Measurements from ENCODE around the gene P2RX4. TPM values are rescaled to one million over a fixed set of nuclear protein-coding genes. Genes with fewer than 3 reads are reported as not detected.
"Not testable (repeated sequence)": the region's sequence is repeated elsewhere in the genome, so short reads cannot be mapped to it uniquely, and the experiment has no call there.

Gene P2RX4
- total RNA-seq, 4 donors from 2014 or later = 42.9 to 248 (median 154) TPM

- no peak for DNase-seq
- Histone ChIP-seq H3K4me3 (no peak overlapping the region), H3K27ac (no peak overlapping the region), H3K9me3 (no peaks in the 10 kb centered on the region), H3K4me1 (no peaks in the 10 kb centered on the region), H3K27me3 (no peaks in the 10 kb centered on the region), H3K36me3 (no peaks in the 10 kb centered on the region)
- no peak for TF ChIP-seq POLR2A (IDR thresholded peaks at IDR 0.05)
- TF ChIP-seq CTCF (IDR thresholded peaks at IDR 0.05) = no peak
Observed at GRCh38 chr12:121279507-121279915, 69.6 kb downstream of the P2RX4 start.

GRCh38 chr12:121280531-121280930 is 70.6 kb downstream of the P2RX4 start:
- not testable (repeated sequence) for H3K9me3 ChIP-seq, H3K4me1 ChIP-seq, H3K27me3 ChIP-seq, H3K4me3 ChIP-seq, DNase-seq, H3K36me3 ChIP-seq, H3K27ac ChIP-seq

GRCh38 chr12:121281116-121281515 is 71.2 kb downstream of the P2RX4 start:
- H3K4me1 ChIP-seq, DNase-seq, H3K27ac ChIP-seq, H3K36me3 ChIP-seq, H3K27me3 ChIP-seq, H3K4me3 ChIP-seq, H3K9me3 ChIP-seq: not testable (repeated sequence)

- no peak for TF ChIP-seq CTCF (IDR thresholded peaks at IDR 0.05)
- no peak for TF ChIP-seq POLR2A (IDR thresholded peaks at IDR 0.05)
- Histone ChIP-seq H3K36me3 (no peaks in the 10 kb centered on the region), H3K4me1 (no peaks in the 10 kb centered on the region), H3K4me3 (no peak overlapping the region), H3K9me3 (no peaks in the 10 kb centered on the region), H3K27ac (no peak overlapping the region), H3K27me3 (no peaks in the 10 kb centered on the region)
- no peak for DNase-seq
Observed at GRCh38 chr12:121282072-121282742, 72.3 kb downstream of the P2RX4 start.

- H3K36me3 ChIP-seq, H3K4me3 ChIP-seq, DNase-seq, H3K27ac ChIP-seq, H3K4me1 ChIP-seq, H3K9me3 ChIP-seq, H3K27me3 ChIP-seq: not testable (repeated sequence)
Observed at GRCh38 chr12:121282910-121283309, 73.0 kb downstream of the P2RX4 start.

GRCh38 chr12:121283388-121283787 is 73.5 kb downstream of the P2RX4 start:
- TF ChIP-seq CTCF (IDR thresholded peaks at IDR 0.05) (no peak), POLR2A (IDR thresholded peaks at IDR 0.05) (no peak)
- no peaks in the 10 kb centered on the region for H3K27me3 ChIP-seq
- H3K27ac ChIP-seq = no peak overlapping the region
- H3K4me3 ChIP-seq = no peak overlapping the region
- no peaks in the 10 kb centered on the region for H3K36me3 ChIP-seq
- DNase-seq = no peak
- no peaks in the 10 kb centered on the region for H3K9me3 ChIP-seq
- peaks cover 0 to 4% (median 0%) of the 10 kb centered on the region in 4 donors for H3K4me1 ChIP-seq

Other genes with a start within 250 kb of the P2RX4 start
- 10 to 100 TPM; 15.7 to 93.6 (median 57.0) TPM for gene HNF1A, start 231.6 kb upstream of the P2RX4 start, total RNA-seq
- 10 to 100 TPM in 2 of 4 donors, 1 to 10 TPM in 2; 7.6 to 16.5 (median 12.0) TPM for gene C12orf43, start 193.6 kb upstream of the P2RX4 start, total RNA-seq
- gene OASL, start 170.9 kb upstream of the P2RX4 start, total RNA-seq = 1 to 10 TPM in 1 of 4 donors, under 1 TPM in 2, not detected in 1; 0.66 to 1.2 (median 0.94) TPM
- gene P2RX7, start 77.3 kb upstream of the P2RX4 start, total RNA-seq = 1 to 10 TPM in 3 of 4 donors, not detected in 1; 1.0 to 9.1 (median 1.7) TPM
- 10 to 100 TPM; 23.1 to 92.4 (median 59.9) TPM for gene CAMKK2, start 86.6 kb downstream of the P2RX4 start, total RNA-seq
- 100 to 1,000 TPM; 101 to 381 (median 139) TPM for gene ANAPC5, start 142.3 kb downstream of the P2RX4 start, total RNA-seq
- 10 to 100 TPM; 50.4 to 83.4 (median 72.9) TPM for gene RNF34, start 190.0 kb downstream of the P2RX4 start, total RNA-seq